K562 (cell line): Measurements from ENCODE around the gene PTK6.

ENCODE experiments used
- CHD4 ChIP-seq: fragments of 200-600 bp; sonication (generic); IDR thresholded peaks from 3 replicates; pipeline ENCODE4 v1.6.1; 2012; ENCODE audit warnings: low read depth, mild to moderate bottlenecking, mixed read lengths, low read length, inconsistent platforms; ENCODE audit not compliant: insufficient read depth, insufficient replicate concordance, poor library complexity, severe bottlenecking
- EGR1 ChIP-seq: fragments of 450-650 bp; conservative IDR thresholded peaks from 2 replicates; pipeline ENCODE4 v1.6.1; 2017; ENCODE audit warnings: mild to moderate bottlenecking
- LARP7 ChIP-seq: fragments of 450-650 bp; IDR thresholded peaks from 2 replicates; pipeline ENCODE4 v1.6.1; 2016
- MEIS2 ChIP-seq: fragments of 450-650 bp; IDR thresholded peaks from 2 replicates; pipeline ENCODE4 v1.6.1; 2014; ENCODE audit warnings: mild to moderate bottlenecking; ENCODE audit not compliant: partially characterized antibody
- POLR2A ChIP-seq: fragments of 450-650 bp; conservative IDR thresholded peaks from 2 replicates; pipeline ENCODE4 v1.6.1; 2016
- PTTG1 ChIP-seq: fragments of 450-650 bp; IDR thresholded peaks from 2 replicates; pipeline ENCODE4 v1.6.1; 2016; ENCODE audit warnings: low read depth, mild to moderate bottlenecking, missing genetic modification characterization, missing compliant biosample characterization
- RAD21 ChIP-seq, 2 experiments: fragments of 250-450 bp in 1 of 2; fragments of 450-650 bp in 1 of 2; sonication (Bioruptor Pico) in 1 of 2; formaldehyde crosslinking in 1 of 2; IDR thresholded peaks in 1 of 2; conservative IDR thresholded peaks in 1 of 2; 2 replicates each; pipeline versions ENCODE4 v1.4.0 to v1.8.0; 2020 to 2022; ENCODE audit warnings: mild to moderate bottlenecking in 2 of 2, moderate library complexity in 1 of 2
- REST ChIP-seq, 2 experiments: fragments of 450-650 bp; formaldehyde crosslinking in 1 of 2; IDR thresholded peaks; 2 replicates each; pipeline versions ENCODE4 v1.4.0 to v1.6.1; 2014 to 2020; ENCODE audit warnings: mild to moderate bottlenecking in 2 of 2, borderline replicate concordance in 1 of 2, low read depth in 1 of 2
- XRCC5 ChIP-seq: fragments of 200-400 bp; formaldehyde crosslinking; IDR thresholded peaks from 2 replicates; pipeline ENCODE4 v1.6.1; 2017; ENCODE audit warnings: low read depth, mild to moderate bottlenecking, low read length
- ZNF316 ChIP-seq: fragments of 450-650 bp; IDR thresholded peaks from 2 replicates; pipeline ENCODE4 v1.6.1; 2016

- TF ChIP-seq LARP7 (no peak), EGR1 (no peak), CHD4 (no peak), PTTG1 (tag) (no peak), MEIS2 (no peak), XRCC5 (no peak), RAD21 (CRISPR knock-in tag; conservative IDR thresholded peaks at IDR 0.05 in 1 of 2, IDR thresholded peaks at IDR 0.05 in 1 of 2) (no peak), REST (IDR thresholded peaks at IDR 0.05; ENCODE audit: borderline replicate concordance) (no peak), REST (CRISPR knock-in tag; IDR thresholded peaks at IDR 0.05; ENCODE audit: low read depth) (no peak), POLR2A (no peak), ZNF316 (no peak)
Measured at GRCh38 chr20:63560333-63560805, 23.2 kb upstream of the PTK6 start.
